Panc1 (cell line): Measurements from ENCODE around the gene RNF17. TPM values are rescaled to one million over a fixed set of nuclear protein-coding genes. Genes with fewer than 3 reads are reported as not detected.

Experiments
- ATAC-seq: fragments of 200-7000 bp; cut with Tn5 transposase; 2 replicates; pipeline ENCODE4 v1.9.1; 2020; ENCODE audit warnings: mild to moderate bottlenecking, moderate library complexity
- BruUV-seq: library from RNA; stranded (reverse); fragments of 400-500 nt; replicated peaks from 2 replicates; lab custom pipeline; 2021; lab: Mats Ljungman, UMichigan
- CTCF ChIA-PET: fragments of 300-600 bp; sonication (Branson Sonifier 250); formaldehyde crosslinking; loops from one replicate; lab custom pipeline; 2022; ENCODE audit warnings: antibody characterized with exemption; lab: Charles Lee
- POLR2A ChIA-PET: fragments of 300-600 bp; sonication (Branson Sonifier 250); formaldehyde crosslinking; loops from one replicate; lab custom pipeline; 2022; ENCODE audit warnings: antibody characterized with exemption; lab: Charles Lee
- DNase-seq: peaks from one replicate; pipeline ENCODE4 v3.0.0-alpha.2; 2010; ENCODE audit warnings: low read depth, low spot score
- H3K27ac ChIP-seq: 2 replicates; pipeline ENCODE4 v1.5.1; 2011; ENCODE audit warnings: mild to moderate bottlenecking, low read length, inconsistent platforms
- H3K27me3 ChIP-seq: fragments of 200-500 bp; sonication (Bioruptor generic); 2 replicates; pipeline ENCODE4 v1.6.0; 2014; ENCODE audit warnings: low read length, inconsistent platforms; ENCODE audit not compliant: control insufficient read depth, insufficient read depth
- H3K36me3 ChIP-seq: fragments of 200-500 bp; sonication (Bioruptor generic); 2 replicates; pipeline ENCODE4 v1.5.1; 2014; ENCODE audit warnings: inconsistent platforms, mild to moderate bottlenecking, low read length, moderate library complexity; ENCODE audit not compliant: control insufficient read depth, insufficient read depth
- H3K4me1 ChIP-seq: 2 replicates; pipeline ENCODE4 v1.5.1; 2011; ENCODE audit warnings: inconsistent platforms, mild to moderate bottlenecking, low read length, moderate library complexity; ENCODE audit not compliant: control insufficient read depth, insufficient read depth
- H3K4me3 ChIP-seq, 2 experiments: 2 replicates each; pipeline ENCODE4 v1.5.1; 2011 to 2012; ENCODE audit warnings: low read depth in 2 of 2, low read length in 2 of 2, mild to moderate bottlenecking in 2 of 2, inconsistent platforms in 1 of 2, moderate library complexity in 1 of 2
- H3K9me3 ChIP-seq: fragments of 200-500 bp; sonication (Bioruptor generic); 2 replicates; pipeline ENCODE4 v1.5.1; 2014; ENCODE audit warnings: low read depth, mild to moderate bottlenecking, inconsistent platforms, low read length, moderate library complexity; ENCODE audit not compliant: control insufficient read depth, insufficient read depth
- CTCF ChIP-seq: fragments of 450-650 bp; IDR thresholded peaks from 2 replicates; pipeline ENCODE4 v1.5.1; 2017; ENCODE audit warnings: mild to moderate bottlenecking
- POLR2AphosphoS5 ChIP-seq: IDR thresholded peaks from 2 replicates; pipeline ENCODE4 v1.6.1; 2012; ENCODE audit warnings: mild to moderate bottlenecking, low read depth, low read length, moderate library complexity
- REST ChIP-seq, 2 experiments: IDR thresholded peaks; 2 replicates each; pipeline ENCODE4 v1.6.1; 2011 to 2012; ENCODE audit warnings: low read depth in 2 of 2, control low read depth in 1 of 2, low read length in 1 of 2, mild to moderate bottlenecking in 1 of 2, moderate library complexity in 1 of 2; ENCODE audit not compliant: insufficient read depth in 1 of 2
- SIN3A ChIP-seq: IDR thresholded peaks from 2 replicates; pipeline ENCODE4 v1.6.1; 2012; ENCODE audit warnings: low read depth, mild to moderate bottlenecking, low read length, moderate library complexity, borderline replicate concordance; ENCODE audit not compliant: insufficient read depth
- TCF7L2 ChIP-seq: IDR thresholded peaks from 2 replicates; pipeline ENCODE4 v1.6.1; 2011; ENCODE audit warnings: mild to moderate bottlenecking, low read depth, low read length, inconsistent platforms
- in situ Hi-C: cut with HindIII; loops from 2 replicates; pipeline ENCODE4 v1.10.0; 2016; ENCODE audit warnings: low sequenced_read_pairs, low pct_unique_long_range_greater_than_20kb
- intact Hi-C: fragments of 100-400 bp; cut with micrococcal nuclease; formaldehyde crosslinking; loops from one replicate; pipeline ENCODE4 v1.10.0; 2022; ENCODE audit not compliant: unreplicated experiment
- total RNA-seq: library from RNA; stranded (reverse); gene quantifications from one replicate; pipeline ENCODE4 v1.2.1, GENCODE V29; 2021; ENCODE audit not compliant: unreplicated experiment

Gene RNF17
- total RNA-seq, 1 experiment from 2014 or later, result not detected

GRCh38 chr13:24740014-24740890, 23.7 kb upstream of the RNF17 start:
- Histone ChIP-seq H3K27ac (no peak overlapping the region), H3K4me1 (no peaks in the 10 kb centered on the region), H3K36me3 (no peaks in the 10 kb centered on the region), H3K27me3 (no peaks in the 10 kb centered on the region), H3K9me3 (no peaks in the 10 kb centered on the region), H3K4me3 (no peak overlapping the region)
- CTCF ChIA-PET, result interaction anchor here (0.6 kb wide), 1 partner anchor 13 kb away, joined by 8 read pairs; no protein-coding TSS in a partner anchor
- DNase-seq, result no peak
- TF ChIP-seq TCF7L2, result no peak
- TF ChIP-seq POLR2AphosphoS5, result no peak
- TF ChIP-seq REST (IDR thresholded peaks at IDR 0.05; ENCODE audit: insufficient read depth in 1 of 2, low read depth in 2 of 2, low read length in 1 of 2), result no peak
- no peak for TF ChIP-seq SIN3A
- TF ChIP-seq CTCF, result no peak
- BruUV-seq, result no TSS peak
- in situ Hi-C loops, result no loop called here
- intact Hi-C loops, result no loop called here
- POLR2A ChIA-PET, result no interaction called here
- no peak for ATAC-seq

- peak; percentile 45 for TF ChIP-seq CTCF
- no peak for TF ChIP-seq SIN3A
- Histone ChIP-seq H3K4me1 (no peaks in the 10 kb centered on the region), H3K4me3 (no peak overlapping the region), H3K27me3 (no peaks in the 10 kb centered on the region), H3K27ac (no peak overlapping the region), H3K9me3 (no peaks in the 10 kb centered on the region), H3K36me3 (no peaks in the 10 kb centered on the region)
- no TSS peak for BruUV-seq
- in situ Hi-C loops (no loop called here), intact Hi-C loops (no loop called here)
- ChIA-PET CTCF (interaction anchor here (0.6 kb wide), 1 partner anchor 14 kb away, joined by 8 read pairs; no protein-coding TSS in a partner anchor), POLR2A (no interaction called here)
- ATAC-seq, result peak; percentile 31; the same call in 1 of the 2 replicates
- DNase-seq, result no peak
Measured at GRCh38 chr13:24741016-24741662, 22.8 kb upstream of the RNF17 start.
